ENCODE results near the gene PCYOX1L. TPM values are rescaled to one million over a fixed set of nuclear protein-coding genes. Genes with fewer than 3 reads are reported as not detected.

The PCYOX1L gene
- total RNA-seq, 1 experiment from 2014 or later: 15.3 TPM

- Histone ChIP-seq H2AK5ac (ENCODE audit: insufficient read length, low read length) (no peak overlapping the region), H3T11ph (ENCODE audit: low read length) (no peak overlapping the region), H4K20me1 (ENCODE audit: control insufficient read depth, insufficient read depth, insufficient read length) (no peaks in the 10 kb centered on the region), H2BK5ac (ENCODE audit: insufficient read length, low read length) (no peak overlapping the region), H3K27me3 (ENCODE audit: insufficient read depth, low read length) (no peaks in the 10 kb centered on the region), H2AFZ (ENCODE audit: low read length) (no peak overlapping the region), H3K27ac (ENCODE audit: insufficient read length, low read depth, low read length) (no peak overlapping the region), H3K4ac (ENCODE audit: low read depth, low read length) (no peak overlapping the region), H3K79me2 (ENCODE audit: insufficient read depth, low read length) (no peaks in the 10 kb centered on the region), H4K8ac (replicated peaks; ENCODE audit: insufficient read length, low read depth, low read length) (no peak overlapping the region), H2BK120ac (ENCODE audit: low read depth, low read length, poor library complexity, severe bottlenecking) (no peak overlapping the region), H2BK15ac (ENCODE audit: low read depth, low read length) (no peak overlapping the region), H2BK12ac (ENCODE audit: insufficient read length, low read depth, low read length) (no peak overlapping the region), H4K91ac (ENCODE audit: insufficient read length, low read depth, low read length) (no peak overlapping the region), H4K5ac (ENCODE audit: insufficient read length, low read depth, low read length) (no peak overlapping the region), H3K23ac (ENCODE audit: insufficient read length, low read depth, low read length) (no peak overlapping the region), H3K23me2 (ENCODE audit: insufficient read length, low read depth, low read length, poor library complexity, severe bottlenecking) (no peaks in the 10 kb centered on the region), H3K9me3 (ENCODE audit: control insufficient read depth, low read depth, low read length) (no peaks in the 10 kb centered on the region), H3K4me2 (ENCODE audit: insufficient read depth, insufficient read length, low read length) (no peak overlapping the region), H3K79me1 (ENCODE audit: insufficient read depth, low read depth, low read length, poor library complexity, severe bottlenecking) (no peaks in the 10 kb centered on the region), H3K9ac (ENCODE audit: extremely low read depth, insufficient read length, low read length) (no peak overlapping the region), H3K56ac (ENCODE audit: insufficient read length, low read depth, low read length) (no peak overlapping the region), H3K18ac (ENCODE audit: insufficient read length, low read depth, low read length) (no peak overlapping the region), H3K4me1 (ENCODE audit: insufficient read depth, low read length) (no peaks in the 10 kb centered on the region), H2BK20ac (ENCODE audit: low read depth, low read length, poor library complexity, severe bottlenecking) (no peak overlapping the region), H3K14ac (ENCODE audit: insufficient read depth, low read length) (no peak overlapping the region)
- no peaks in the 10 kb centered on the region; the same call in 1 of the 2 replicates for H3K27me3 Mint-ChIP-seq (ENCODE audit: low read depth)
- no peak for TF ChIP-seq CTCF (conservative IDR thresholded peaks at IDR 0.05)
- no CpG with 5 or more reads among the region's 7 CpGs for WGBS (ENCODE audit: extremely low coverage, insufficient read length, low lambda C conversion rate)
- H3K36me3 Mint-ChIP-seq (ENCODE audit: insufficient read depth in 1 of 3, low read depth in 3 of 3): no peaks in the 10 kb centered on the region; a peak in 1 of 7 replicates
- DNase-seq: no peak
- H3K27ac Mint-ChIP-seq: no peak overlapping the region
- H3K9me3 Mint-ChIP-seq: no peaks in the 10 kb centered on the region; a peak in 1 of 5 replicates
- H3K4me1 Mint-ChIP-seq: peaks cover 2 to 3% of the 10 kb centered on the region in 2 experiments
- no peak overlapping the region for H3K4me3 Mint-ChIP-seq
Observed at GRCh38 chr5:149388498-149389190, 30.8 kb downstream of the PCYOX1L start.

All from H9 (cell line).